PC-9 (cell line): ENCODE results near the gene LGSN. TPM values are rescaled to one million over a fixed set of nuclear protein-coding genes. Genes with fewer than 3 reads are reported as not detected.
"Not testable (repeated sequence)": the region's sequence is repeated elsewhere in the genome, so short reads cannot be mapped to it uniquely, and the experiment has no call there.

Experiments
- Bru-seq: library from RNA; stranded (reverse); fragments of 400-500 nt; gene quantifications from one replicate; lab custom pipeline; 2021; lab: Mats Ljungman, UMichigan
- BruChase-seq, 2 experiments: library from RNA; stranded (reverse); fragments of 400-500 nt; gene quantifications; one replicate each; lab custom pipeline; 2021; lab: Mats Ljungman, UMichigan
- BruUV-seq: library from RNA; stranded (reverse); fragments of 400-500 nt; replicated peaks from 2 replicates; lab custom pipeline; 2021; lab: Mats Ljungman, UMichigan
- CTCF ChIA-PET: fragments of 300-600 bp; sonication (Branson Sonifier 250); formaldehyde crosslinking; loops from one replicate; lab custom pipeline; 2022; ENCODE audit warnings: antibody characterized with exemption; lab: Charles Lee
- POLR2A ChIA-PET: fragments of 300-600 bp; sonication (Branson Sonifier 250); formaldehyde crosslinking; loops from one replicate; lab custom pipeline; 2022; ENCODE audit warnings: antibody characterized with exemption; ENCODE audit not compliant: unreplicated experiment; lab: Charles Lee
- DNase-seq, 2 experiments: peaks; one replicate each; pipeline versions ENCODE4 v3.0.0 to v3.0.0-alpha.2; 2015 to 2022; ENCODE audit warnings: mixed read lengths in 1 of 2
- H2AFZ ChIP-seq: fragments of 200-600 bp; sonication (generic); 2 replicates; pipeline ENCODE4 v1.8.1; 2017; ENCODE audit warnings: antibody characterized with exemption
- H3F3A ChIP-seq: fragments of 200-600 bp; sonication (generic); 2 replicates; pipeline ENCODE4 v1.8.1; 2017; ENCODE audit warnings: antibody characterized with exemption, mild to moderate bottlenecking, low read depth; ENCODE audit not compliant: insufficient read depth
- H3K27ac ChIP-seq: fragments of 200-600 bp; sonication (generic); 2 replicates; pipeline ENCODE4 v1.6.1; 2016; ENCODE audit warnings: mixed run types
- H3K27me3 ChIP-seq: fragments of 200-600 bp; sonication (generic); 2 replicates; pipeline ENCODE4 v1.6.1; 2016; ENCODE audit warnings: low read depth, mixed run types; ENCODE audit not compliant: insufficient read depth
- H3K36me3 ChIP-seq: fragments of 200-600 bp; sonication (generic); 2 replicates; pipeline ENCODE4 v1.6.1; 2016; ENCODE audit warnings: low read depth, mixed run types
- H3K4me1 ChIP-seq: fragments of 200-600 bp; sonication (generic); replicated peaks from 2 replicates; pipeline ENCODE4 v1.6.1; 2016; ENCODE audit warnings: mixed run types; ENCODE audit not compliant: insufficient read depth
- H3K4me2 ChIP-seq: fragments of 200-600 bp; sonication (generic); 2 replicates; pipeline ENCODE4 v1.6.1; 2017; ENCODE audit warnings: mixed run types
- H3K4me3 ChIP-seq: fragments of 200-600 bp; sonication (generic); 2 replicates; pipeline ENCODE4 v1.6.1; 2016; ENCODE audit warnings: mixed run types
- H3K79me2 ChIP-seq: fragments of 200-600 bp; sonication (generic); 2 replicates; pipeline ENCODE4 v1.6.1; 2017; ENCODE audit warnings: low read depth, mixed run types
- H3K9me2 ChIP-seq: fragments of 200-600 bp; sonication (generic); 2 replicates; pipeline ENCODE4 v1.8.1; 2017; ENCODE audit warnings: mild to moderate bottlenecking; ENCODE audit not compliant: insufficient read depth
- H3K9me3 ChIP-seq: fragments of 200-600 bp; sonication (generic); 2 replicates; pipeline ENCODE4 v1.8.1; 2016; ENCODE audit warnings: low read depth; ENCODE audit not compliant: insufficient read depth
- H4K20me1 ChIP-seq: fragments of 200-600 bp; sonication (generic); 2 replicates; pipeline ENCODE4 v1.8.1; 2017; ENCODE audit not compliant: insufficient read depth
- CTCF ChIP-seq: fragments of 200-600 bp; sonication (generic); conservative IDR thresholded peaks from 2 replicates; pipeline ENCODE4 v1.6.1; 2017; ENCODE audit warnings: mixed run types, antibody characterized with exemption, mild to moderate bottlenecking, moderate library complexity
- EZH2 ChIP-seq: fragments of 200-600 bp; sonication (generic); IDR thresholded peaks from 2 replicates; pipeline ENCODE4 v1.8.0; 2017; ENCODE audit warnings: antibody characterized with exemption, low read depth
- intact Hi-C: fragments of 100-400 bp; cut with micrococcal nuclease; formaldehyde crosslinking; loops from one replicate; pipeline ENCODE4 v1.10.0; 2022; ENCODE audit not compliant: unreplicated experiment
- long read RNA-seq: library from polyadenylated mRNA; stranded (forward); transcript quantifications from one replicate; pipeline ENCODE4 v2.0.0, GENCODE V29; 2022
- total RNA-seq: library from RNA; stranded (reverse); gene quantifications from 2 replicates; pipeline ENCODE4 v1.2.3, GENCODE V29; 2021

Gene LGSN
- total RNA-seq: not detected in 2 replicates
- Bru-seq, nascent RNA: not detected
- BruChase-seq, experiment 1, labeled RNA remaining after a 2-hour chase: percentile 14 among the genes with signal in this experiment
- BruChase-seq, experiment 2, labeled RNA remaining after a 6-hour chase: percentile 4 among the genes with signal in this experiment
- long read RNA-seq: 0 reads

DNA sequence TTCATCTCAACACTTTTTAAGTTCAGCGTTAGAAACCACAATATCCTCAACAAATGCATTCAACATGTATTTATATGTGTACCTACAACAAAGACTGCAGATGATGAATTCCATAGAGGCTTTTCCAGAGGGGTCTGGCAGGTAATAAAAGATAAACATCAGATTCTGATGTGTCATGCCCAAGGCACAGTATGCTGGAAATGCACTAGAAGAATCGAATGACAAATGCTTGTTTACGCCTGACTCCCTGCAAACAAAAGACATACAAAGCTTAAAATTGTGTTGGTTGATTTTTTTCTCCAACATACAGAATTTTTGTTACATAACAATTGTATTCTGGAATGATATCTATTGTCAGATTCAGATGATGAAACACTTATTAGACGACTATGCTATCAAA is at the start of gene LGSN:
TSS of gene LGSN (minus strand) at position 45 of the 400 bp plus-strand sequence. CDS start at position 5, 40 bp downstream.
- Histone ChIP-seq H3K4me1 (no peaks in the 10 kb centered on the region), H3K36me3 (no peaks in the 10 kb centered on the region), H3K79me2 (no peaks in the 10 kb centered on the region), H3K27me3 (no peaks in the 10 kb centered on the region), H2AFZ (no peak within 1 kb of the TSS), H3K27ac (no peak within 1 kb of the TSS), H3K4me2 (no peak within 1 kb of the TSS), H3F3A (no peaks in the 10 kb centered on the region), H4K20me1 (no peaks in the 10 kb centered on the region), H3K9me2 (no peaks in the 10 kb centered on the region; the same call in 1 of the 2 replicates), H3K4me3 (no peak within 1 kb of the TSS), H3K9me3 (no peaks in the 10 kb centered on the region)
- POLR2A ChIA-PET: no interaction called here
- no TSS peak for BruUV-seq
- DNase-seq: no peak
- intact Hi-C loops: no loop called here
- CTCF ChIA-PET: no interaction called here
- TF ChIP-seq EZH2 (no peak), CTCF (no peak)

DNA sequence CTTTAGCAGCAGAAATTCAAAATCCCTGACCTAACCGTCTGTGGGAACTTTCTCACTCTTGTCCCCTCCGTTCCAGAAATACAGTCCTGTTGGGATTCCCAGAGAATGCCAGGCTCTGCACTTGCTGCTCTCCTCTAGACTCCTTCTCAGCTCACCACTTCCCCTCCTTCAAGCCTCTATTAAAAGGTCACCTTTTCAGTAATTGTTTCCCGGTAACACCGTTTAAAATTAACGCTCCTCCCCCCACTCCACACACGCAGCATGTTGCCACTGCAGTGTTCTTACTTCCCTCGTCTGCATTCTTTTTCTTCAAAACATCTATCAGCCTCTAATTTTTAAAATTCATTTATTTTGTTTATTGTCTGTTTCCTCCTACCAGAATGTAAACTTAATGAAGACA is 48.6 kb upstream of the LGSN start:
- Histone ChIP-seq H2AFZ (no peak overlapping the region), H3F3A (no peaks in the 10 kb centered on the region), H4K20me1 (no peaks in the 10 kb centered on the region), H3K4me2 (no peak overlapping the region), H3K9me2 (no peaks in the 10 kb centered on the region), H3K4me1 (no peaks in the 10 kb centered on the region), H3K36me3 (no peaks in the 10 kb centered on the region), H3K27me3 (peaks cover under 1% of the 10 kb centered on the region), H3K27ac (no peak overlapping the region), H3K79me2 (no peaks in the 10 kb centered on the region), H3K9me3 (no peaks in the 10 kb centered on the region), H3K4me3 (no peak overlapping the region)
- no TSS peak for BruUV-seq
- ChIA-PET CTCF (no interaction called here), POLR2A (no interaction called here)
- no peak for DNase-seq
- TF ChIP-seq CTCF (no peak), EZH2 (no peak)
- intact Hi-C loops: no loop called here

- H3K9me2 ChIP-seq, H3K27ac ChIP-seq, DNase-seq, H3K79me2 ChIP-seq, BruUV-seq, CTCF ChIA-PET, H3K4me3 ChIP-seq, H3F3A ChIP-seq, H4K20me1 ChIP-seq, H3K4me2 ChIP-seq, H3K9me3 ChIP-seq, intact Hi-C loops, H2AFZ ChIP-seq, POLR2A ChIA-PET, H3K4me1 ChIP-seq, H3K27me3 ChIP-seq, H3K36me3 ChIP-seq: not testable (repeated sequence)
Measured at GRCh38 chr6:63362500-63363120, 42.8 kb upstream of the LGSN start.

GRCh38 chr6:63357384-63357783 is 37.6 kb upstream of the LGSN start:
- BruUV-seq, DNase-seq, H2AFZ ChIP-seq, H3F3A ChIP-seq, CTCF ChIA-PET, H3K4me1 ChIP-seq, H3K9me2 ChIP-seq, H3K4me3 ChIP-seq, H3K9me3 ChIP-seq, H3K27me3 ChIP-seq, H3K27ac ChIP-seq, H4K20me1 ChIP-seq, H3K79me2 ChIP-seq, H3K4me2 ChIP-seq, H3K36me3 ChIP-seq: not testable (repeated sequence)
- POLR2A ChIA-PET: interaction anchor here (0.7 kb wide), 1 partner anchor 364 kb away, joined by 6 read pairs; no protein-coding TSS in a partner anchor
- intact Hi-C loops: loop anchor here (10.0 kb wide), 1 partner anchor 347 kb away; no protein-coding TSS in a partner anchor
